Measurements from ENCODE around the gene TNFSF8. TPM values are rescaled to one million over a fixed set of nuclear protein-coding genes. Genes with fewer than 3 reads are reported as not detected.

Gene TNFSF8
- total RNA-seq, 4 donors from 2014 or later: 0.29 to 0.76 TPM; not detected in 2

GRCh38 chr9:114856215-114856941 lies 74.0 kb downstream of the TNFSF8 start:
- DNase-seq (no peak), ATAC-seq (no peak)
- no peak overlapping the region for H3K4me3 ChIP-seq
- H3K4me1 ChIP-seq: no peaks in the 10 kb centered on the region
- intact Hi-C loops (cut with DNase I; ENCODE audit: low total_unique reads) (no loop called here), in situ Hi-C loops (cut with MboI; ENCODE audit: low sequenced_read_pairs in 4 of 4) (no loop called here)
- H3K27ac ChIP-seq: no peak overlapping the region
- H3K9me3 ChIP-seq: no peaks in the 10 kb centered on the region
- H3K27me3 ChIP-seq: no peaks in the 10 kb centered on the region
- H3K36me3 ChIP-seq: no peaks in the 10 kb centered on the region
- TF ChIP-seq POLR2A (IDR thresholded peaks at IDR 0.05) (no peak), CTCF (IDR thresholded peaks at IDR 0.05 in 4 of 5, conservative IDR thresholded peaks at IDR 0.05 in 1 of 5) (no peak)

GRCh38 chr9:114855488-114855887 lies 74.9 kb downstream of the TNFSF8 start:
- no peaks in the 10 kb centered on the region for H3K27me3 ChIP-seq
- no peak for TF ChIP-seq CTCF (IDR thresholded peaks at IDR 0.05 in 4 of 5, conservative IDR thresholded peaks at IDR 0.05 in 1 of 5)
- no peak for TF ChIP-seq POLR2A (IDR thresholded peaks at IDR 0.05)
- in situ Hi-C loops (cut with MboI; ENCODE audit: low sequenced_read_pairs in 4 of 4): no loop called here
- no peaks in the 10 kb centered on the region for H3K4me1 ChIP-seq
- H3K36me3 ChIP-seq: no peaks in the 10 kb centered on the region
- DNase-seq: no peak
- intact Hi-C loops (cut with DNase I; ENCODE audit: low total_unique reads): no loop called here
- H3K9me3 ChIP-seq: no peaks in the 10 kb centered on the region
- H3K4me3 ChIP-seq: no peak overlapping the region
- no peak overlapping the region for H3K27ac ChIP-seq
- ATAC-seq: no peak

GRCh38 chr9:114854736-114855355 lies 75.5 kb downstream of the TNFSF8 start:
- intact Hi-C loops (cut with DNase I; ENCODE audit: low total_unique reads): no loop called here
- ATAC-seq: no peak
- Histone ChIP-seq H3K9me3 (no peaks in the 10 kb centered on the region), H3K4me1 (no peaks in the 10 kb centered on the region), H3K27me3 (no peaks in the 10 kb centered on the region), H3K4me3 (no peak overlapping the region), H3K27ac (no peak overlapping the region), H3K36me3 (no peaks in the 10 kb centered on the region)
- in situ Hi-C loops (cut with MboI; ENCODE audit: low sequenced_read_pairs in 4 of 4): no loop called here
- DNase-seq: no peak
- TF ChIP-seq POLR2A (IDR thresholded peaks at IDR 0.05): no peak
- TF ChIP-seq CTCF (IDR thresholded peaks at IDR 0.05 in 4 of 5, conservative IDR thresholded peaks at IDR 0.05 in 1 of 5): no peak

- in situ Hi-C loops (cut with MboI; ENCODE audit: low sequenced_read_pairs in 4 of 4): no loop called here
Measured at GRCh38 chr9:114853071-114853855, 77.1 kb downstream of the TNFSF8 start.

More at GRCh38 chr9:114853071-114853855, 77.1 kb downstream of the TNFSF8 start:
- Histone ChIP-seq H3K27ac (no peak overlapping the region), H3K9me3 (no peaks in the 10 kb centered on the region), H3K4me1 (no peaks in the 10 kb centered on the region), H3K36me3 (no peaks in the 10 kb centered on the region), H3K4me3 (no peak overlapping the region), H3K27me3 (no peaks in the 10 kb centered on the region)
- no peak for TF ChIP-seq CTCF (IDR thresholded peaks at IDR 0.05 in 4 of 5, conservative IDR thresholded peaks at IDR 0.05 in 1 of 5)
- TF ChIP-seq POLR2A (IDR thresholded peaks at IDR 0.05): no peak
- DNase-seq (no peak), ATAC-seq (no peak)
- intact Hi-C loops (cut with DNase I; ENCODE audit: low total_unique reads): no loop called here
